Stimulated activated CD8-positive, alpha-beta memory T cell treated with anti-CD3 and anti-CD28 coated beads, Interleukin-12 subunit alpha, Interleukin-12 subunit beta, amount 100 ng/mL, for 4 hours (primary cell): ENCODE data around the gene DAP3.

Experiments used
- DNase-seq: peaks from one replicate; pipeline ENCODE4 v3.0.0-alpha.2; 2020; ENCODE audit warnings: low read depth

Gene DAP3

DNA sequence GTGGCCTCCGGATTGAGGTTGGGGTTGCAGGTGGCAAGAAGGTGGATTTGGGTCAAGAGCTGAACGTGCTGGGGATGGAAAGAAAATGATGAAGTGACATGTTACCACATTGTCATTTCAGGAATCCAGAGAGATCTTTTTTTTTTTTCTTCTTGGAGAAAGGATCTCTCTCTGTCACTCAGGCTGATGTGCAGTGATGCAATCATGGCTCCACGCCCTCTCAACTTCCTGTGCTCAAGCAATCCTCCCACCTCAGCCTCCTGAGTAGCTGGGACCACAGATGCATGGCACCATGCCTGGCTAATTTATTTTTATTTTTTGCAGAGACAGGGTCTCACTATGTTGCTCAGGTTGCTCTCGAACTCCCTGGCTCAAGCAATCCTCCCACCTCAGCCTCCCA lies 87.5 kb downstream of the DAP3 start:
- DNase-seq, result no peak

GRCh38 chr1:155777582-155777981 lies 88.7 kb downstream of the DAP3 start:
- no peak for DNase-seq
